Astrocyte (in vitro differentiated cells and primary cell): Measurements from ENCODE around the gene STAB2.

Source experiments
- CTCF ChIP-seq: IDR thresholded peaks from 2 replicates; pipeline ENCODE4 v1.5.1; 2011; ENCODE audit warnings: low read depth, mild to moderate bottlenecking, inconsistent platforms, low read length, moderate library complexity; ENCODE audit not compliant: insufficient read depth
- EZH2 ChIP-seq: IDR thresholded peaks from 2 replicates; pipeline ENCODE4 v1.6.1; 2012; ENCODE audit warnings: mild to moderate bottlenecking, low read length, inconsistent platforms; ENCODE audit not compliant: insufficient read depth

DNA sequence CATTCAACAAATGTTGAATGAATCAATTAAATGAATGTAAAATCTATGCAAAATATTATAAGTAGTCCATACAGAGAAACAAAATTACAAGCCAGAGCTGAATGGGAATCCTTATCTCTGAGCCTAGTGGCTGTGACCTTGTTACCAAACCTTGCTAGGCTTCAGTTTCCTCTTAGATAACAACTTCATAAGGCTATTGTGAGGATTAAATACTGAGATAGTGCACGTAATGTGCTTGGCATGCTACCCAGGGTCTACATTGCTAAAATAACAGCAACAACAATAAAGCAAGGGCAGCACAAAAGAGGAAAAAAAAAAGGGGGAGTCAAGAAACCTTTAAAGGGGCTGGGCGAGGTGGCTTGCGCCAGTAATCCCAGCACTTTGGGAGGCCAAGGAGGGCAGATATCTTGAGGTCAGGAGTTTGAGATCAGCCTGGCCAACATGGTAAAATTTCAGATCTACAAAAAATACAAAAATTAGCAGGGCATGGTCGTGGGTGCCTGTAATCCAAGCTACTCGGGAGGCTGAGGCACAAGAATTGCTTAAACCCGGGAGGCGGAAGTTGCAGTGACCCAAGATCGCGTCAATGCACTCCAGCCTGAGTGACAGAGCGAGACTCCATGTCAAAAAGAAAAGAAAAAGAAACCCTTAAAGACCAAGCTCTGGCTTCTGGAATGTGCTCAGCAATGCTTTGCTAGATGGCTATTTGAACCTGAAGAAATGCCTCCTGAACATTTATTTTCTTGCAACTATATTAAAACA is 14.1 kb downstream of the STAB2 start:
- TF ChIP-seq CTCF (no peak), EZH2 (no peak)
